GM20431 (cell line): ENCODE data around the gene PTPN5.

ENCODE experiments used
- in situ Hi-C: fragments of 300-500 bp; cut with MseI, MboI; formaldehyde crosslinking; loops from one replicate; pipeline ENCODE4 v1.15.0; 2020; ENCODE audit warnings: low sequenced_read_pairs; ENCODE audit not compliant: unreplicated experiment

Gene PTPN5

GRCh38 chr11:18774801-18775200 lies 16.8 kb downstream of the PTPN5 start:
- in situ Hi-C loops: no loop called here

- in situ Hi-C loops: no loop called here
These were observed 17.9 kb downstream of the PTPN5 start for GRCh38 chr11:18773681-18774080.

GRCh38 chr11:18773104-18773503 lies 18.5 kb downstream of the PTPN5 start:
- in situ Hi-C loops: no loop called here

GRCh38 chr11:18772211-18772610 lies 19.4 kb downstream of the PTPN5 start:
- in situ Hi-C loops: no loop called here

- in situ Hi-C loops: no loop called here
These were observed 20.1 kb downstream of the PTPN5 start for GRCh38 chr11:18771266-18772035.

- in situ Hi-C loops: no loop called here
These were observed 21.0 kb downstream of the PTPN5 start for GRCh38 chr11:18770479-18771125.

- in situ Hi-C loops: no loop called here
These were observed 21.7 kb downstream of the PTPN5 start for GRCh38 chr11:18769802-18770456.

GRCh38 chr11:18768978-18769377 lies 22.6 kb downstream of the PTPN5 start:
- in situ Hi-C loops: no loop called here

GRCh38 chr11:18768472-18768901 lies 23.1 kb downstream of the PTPN5 start:
- in situ Hi-C loops: no loop called here

GRCh38 chr11:18766015-18766414 lies 25.6 kb downstream of the PTPN5 start:
- in situ Hi-C loops: no loop called here

- in situ Hi-C loops: no loop called here
These were observed 26.0 kb downstream of the PTPN5 start for GRCh38 chr11:18765554-18765953.

GRCh38 chr11:18761741-18762140 lies 29.9 kb downstream of the PTPN5 start:
- in situ Hi-C loops: no loop called here

- in situ Hi-C loops: no loop called here
These were observed 30.5 kb downstream of the PTPN5 start for GRCh38 chr11:18761144-18761543.

GRCh38 chr11:18757811-18758210 lies 33.8 kb downstream of the PTPN5 start:
- in situ Hi-C loops: no loop called here

GRCh38 chr11:18756889-18757288 lies 34.7 kb downstream of the PTPN5 start:
- in situ Hi-C loops: no loop called here

- in situ Hi-C loops: no loop called here
These were observed 37.3 kb downstream of the PTPN5 start for GRCh38 chr11:18754308-18754707.

- in situ Hi-C loops: no loop called here
These were observed 39.1 kb downstream of the PTPN5 start for GRCh38 chr11:18752502-18752901.

GRCh38 chr11:18750944-18751343 lies 40.7 kb downstream of the PTPN5 start:
- in situ Hi-C loops: no loop called here

- in situ Hi-C loops: loop anchor here (25.0 kb wide), 1 partner anchor 637 kb away; the partner anchor contains the start of gene SAAL1
These were observed 41.8 kb downstream of the PTPN5 start for GRCh38 chr11:18749681-18750319.

GRCh38 chr11:18748766-18749365 lies 42.7 kb downstream of the PTPN5 start:
- in situ Hi-C loops: loop anchor here (25.0 kb wide), 1 partner anchor 637 kb away; the partner anchor contains the start of gene SAAL1
